DMS53 (cell line): Measurements from ENCODE around the gene MYADM.
"Not testable (repeated sequence)": the region's sequence is repeated elsewhere in the genome, so short reads cannot be mapped to it uniquely, and the experiment has no call there.

Source experiments
- DNase-seq: peaks from one replicate; lab custom pipeline; 2025; lab: John Stamatoyannopoulos, UW

Gene MYADM, protein sequence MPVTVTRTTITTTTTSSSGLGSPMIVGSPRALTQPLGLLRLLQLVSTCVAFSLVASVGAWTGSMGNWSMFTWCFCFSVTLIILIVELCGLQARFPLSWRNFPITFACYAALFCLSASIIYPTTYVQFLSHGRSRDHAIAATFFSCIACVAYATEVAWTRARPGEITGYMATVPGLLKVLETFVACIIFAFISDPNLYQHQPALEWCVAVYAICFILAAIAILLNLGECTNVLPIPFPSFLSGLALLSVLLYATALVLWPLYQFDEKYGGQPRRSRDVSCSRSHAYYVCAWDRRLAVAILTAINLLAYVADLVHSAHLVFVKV

DNA sequence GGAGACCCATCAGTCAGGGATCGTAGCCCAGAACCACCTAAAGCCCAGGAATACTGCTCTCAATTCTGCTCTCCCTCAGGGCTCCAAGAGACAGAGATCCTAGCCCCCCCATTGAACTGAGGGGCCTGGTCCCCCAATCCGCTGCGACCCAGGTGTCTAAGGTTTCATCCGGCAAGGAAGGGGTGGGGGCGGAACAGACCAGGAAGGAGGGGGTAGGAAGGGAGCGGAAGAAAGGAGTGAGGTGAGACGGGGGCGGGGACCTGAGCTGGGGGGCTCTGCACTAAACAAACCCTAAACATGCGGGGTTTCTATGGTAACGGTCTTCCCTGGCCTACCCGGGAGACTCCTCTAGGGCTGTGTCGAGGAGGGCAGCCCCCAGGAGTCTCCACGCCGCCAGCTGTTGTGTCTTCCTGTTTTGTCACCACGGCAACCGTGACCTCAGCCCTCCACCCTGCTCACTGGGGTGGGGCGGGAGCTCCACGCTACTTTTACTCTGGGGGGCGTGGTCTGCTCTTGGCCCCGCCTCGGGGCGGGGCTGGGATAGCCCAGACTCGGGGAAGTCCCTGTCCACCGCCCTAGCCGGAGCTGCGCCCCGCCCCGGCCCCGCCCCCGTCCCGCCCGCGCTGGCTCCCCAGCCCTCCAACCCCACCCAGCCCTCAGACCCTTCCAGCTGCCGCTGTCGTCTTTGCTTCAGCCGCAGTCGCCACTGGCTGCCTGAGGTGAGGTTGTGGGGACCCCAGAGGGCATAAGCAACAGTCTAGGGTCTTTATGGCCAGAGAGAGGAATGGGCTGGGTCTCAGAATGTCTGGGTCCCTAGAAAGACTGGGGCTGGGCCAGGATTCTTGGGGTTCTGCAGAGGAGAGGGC is at the start of gene MYADM:
TSS of gene MYADM (plus strand) at position 659 of the 866 bp plus-strand sequence. CDS start 5,647 bp downstream, outside the sequence.
- DNase-seq: peak; percentile 36

DNA sequence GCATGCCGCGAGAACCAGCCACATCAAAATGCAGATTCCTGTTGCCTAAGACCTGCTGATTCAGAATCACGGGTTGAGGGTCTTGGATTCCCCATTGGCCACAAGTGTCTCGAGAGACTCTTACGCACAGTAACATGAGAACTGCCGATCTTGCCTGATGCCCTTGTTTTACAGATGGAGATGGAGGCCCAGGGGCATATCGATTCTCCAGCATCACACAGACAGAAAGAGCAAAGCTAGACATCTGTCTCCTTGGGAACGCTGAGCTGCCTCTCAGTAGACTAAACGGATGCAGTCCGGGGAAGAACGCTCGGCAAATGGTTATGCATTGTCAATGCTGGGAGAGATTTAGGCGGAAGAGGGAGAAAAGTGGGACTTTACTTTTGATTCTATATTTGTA is 48.9 kb upstream of the MYADM start:
- DNase-seq: no peak

DNA sequence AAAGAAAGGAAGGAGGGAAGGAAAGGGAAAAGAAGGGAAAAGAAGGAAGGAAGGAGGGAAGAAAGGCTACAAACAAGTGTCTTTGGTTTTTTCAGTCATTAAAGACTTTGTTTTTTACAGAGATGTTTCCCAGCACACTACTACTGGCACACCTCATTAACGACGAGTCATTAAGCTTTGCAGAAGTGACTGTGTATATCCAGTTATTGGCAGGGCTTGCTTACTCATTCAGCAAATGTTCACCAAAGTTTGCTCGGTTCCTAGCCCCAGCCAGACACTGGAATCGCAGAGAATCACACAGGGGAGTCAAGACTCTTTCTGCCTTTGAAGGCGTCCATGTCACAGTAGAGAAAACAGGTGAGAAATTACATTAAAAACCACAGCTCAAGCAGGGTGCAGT is 47.8 kb upstream of the MYADM start:
- DNase-seq: no peak

DNA sequence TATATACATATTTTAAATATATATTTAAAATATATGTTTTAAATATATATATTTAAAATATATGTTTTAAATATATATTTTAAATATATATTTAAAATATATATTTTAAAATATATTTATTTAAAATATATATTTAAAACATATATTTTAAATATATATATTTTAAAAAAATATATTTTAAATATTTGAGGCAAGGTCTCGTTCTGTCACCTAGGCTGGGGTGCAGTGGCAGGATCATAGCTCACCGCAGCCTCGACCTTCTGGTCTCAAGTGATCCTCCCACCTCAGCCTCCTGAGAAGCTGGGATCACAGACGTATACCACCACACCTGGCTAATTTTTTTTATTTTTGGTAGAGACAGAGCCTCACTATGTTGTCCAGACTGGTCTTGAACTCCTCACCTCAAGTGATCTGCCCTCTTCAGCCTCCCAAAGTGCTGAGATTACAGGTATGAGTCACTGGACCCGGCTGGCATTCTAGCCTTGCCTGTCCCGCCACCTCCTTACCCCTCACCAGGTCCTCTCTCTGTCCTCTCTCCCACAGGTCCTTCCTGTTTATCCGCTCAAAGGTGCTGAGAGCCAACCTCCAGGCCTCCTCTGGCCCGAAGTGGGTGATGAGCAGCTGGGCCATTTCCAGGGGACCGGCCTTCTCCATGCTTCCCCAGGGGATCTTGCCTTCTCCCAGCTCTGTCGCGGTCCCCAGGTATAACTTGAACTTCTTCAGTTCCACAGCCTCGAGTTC is 44.1 kb upstream of the MYADM start:
- DNase-seq: no peak

DNA sequence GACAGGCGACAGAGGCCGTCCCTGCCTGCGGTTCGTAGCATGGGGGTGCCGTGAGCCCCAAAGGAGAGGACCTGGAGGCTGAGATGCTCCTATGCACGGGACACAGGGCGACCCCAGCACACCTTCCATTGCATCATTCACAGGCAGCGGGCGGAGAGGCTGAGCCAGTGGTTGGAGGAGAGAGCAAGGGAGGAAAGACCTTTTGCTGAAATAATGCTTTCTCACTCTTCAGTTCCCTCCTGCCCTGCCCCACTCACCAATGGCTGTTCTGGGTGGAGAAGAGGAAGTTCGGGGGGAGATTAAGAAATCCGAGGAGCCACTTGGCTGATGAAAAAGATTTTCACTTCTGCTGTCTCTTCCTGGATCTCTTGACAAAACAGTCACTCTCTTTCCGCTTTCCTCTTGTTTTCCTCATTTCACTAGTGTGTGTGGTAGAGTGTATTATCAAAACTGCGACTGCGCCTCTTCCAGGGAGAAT is 43.5 kb upstream of the MYADM start, which contains the start of gene NLRP12:
TSS of gene NLRP12 (minus strand) at position 181 of the 478 bp plus-strand sequence. CDS start at position 41, 140 bp downstream.
- DNase-seq: no peak

DNA sequence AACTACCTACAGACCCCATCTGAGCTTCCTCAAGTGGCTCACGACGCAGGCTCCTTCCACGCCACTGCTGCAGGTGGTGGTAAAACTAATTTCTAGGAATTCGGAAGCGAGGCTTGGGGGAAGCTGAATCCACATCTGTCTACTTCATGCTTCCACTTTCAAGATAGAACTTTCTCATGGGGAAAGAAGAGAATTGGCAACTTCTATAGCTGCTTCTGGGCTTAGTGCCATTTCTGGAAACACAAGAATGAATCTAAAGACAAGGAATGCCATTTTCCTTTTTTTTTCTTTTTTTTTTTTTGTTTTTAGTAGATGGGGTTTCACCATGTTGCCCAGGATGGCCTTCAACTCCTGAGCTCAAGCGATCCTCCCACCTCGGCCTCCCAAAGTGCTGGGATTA is 40.8 kb upstream of the MYADM start:
- DNase-seq: no peak

DNA sequence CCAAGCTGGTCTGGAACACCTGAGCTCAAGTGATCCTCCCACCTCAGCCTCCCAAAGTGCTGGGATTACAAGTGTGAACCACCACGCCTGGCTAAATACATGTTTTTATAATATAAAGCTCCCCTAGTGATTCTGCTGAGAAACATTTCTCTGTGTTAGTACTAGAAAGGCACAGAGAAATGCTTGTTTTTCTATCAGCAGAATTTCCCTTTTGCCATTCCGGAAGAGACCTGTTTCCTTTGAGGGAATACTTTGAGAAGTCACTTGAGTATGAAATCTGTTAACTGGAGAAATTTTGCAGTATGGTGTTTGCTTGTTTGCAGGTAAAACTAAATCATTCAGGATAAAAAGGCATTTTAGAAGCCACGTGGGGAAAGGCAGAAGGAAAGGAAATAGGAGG is 39.2 kb upstream of the MYADM start:
- no peak for DNase-seq

DNA sequence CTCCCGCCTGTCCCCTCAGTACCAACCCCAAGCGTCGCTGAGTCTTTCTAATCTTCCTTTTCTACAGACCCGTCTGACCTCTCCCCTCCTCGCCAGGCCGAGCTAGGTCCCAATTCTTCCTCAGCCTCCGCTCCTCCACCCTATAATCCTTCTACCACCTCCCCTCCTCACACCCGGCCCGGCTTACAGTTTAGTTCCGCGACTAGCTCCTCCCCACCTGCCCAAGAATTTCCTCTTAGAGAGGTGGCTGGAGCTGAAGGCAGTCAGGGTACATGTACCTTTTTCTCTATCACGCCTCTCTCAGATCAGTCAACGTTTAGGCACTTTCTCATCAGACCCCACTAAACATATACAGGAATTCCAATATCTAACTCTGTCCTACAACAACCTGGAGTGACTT is 34.8 kb upstream of the MYADM start:
- not testable (repeated sequence) for DNase-seq

DNA sequence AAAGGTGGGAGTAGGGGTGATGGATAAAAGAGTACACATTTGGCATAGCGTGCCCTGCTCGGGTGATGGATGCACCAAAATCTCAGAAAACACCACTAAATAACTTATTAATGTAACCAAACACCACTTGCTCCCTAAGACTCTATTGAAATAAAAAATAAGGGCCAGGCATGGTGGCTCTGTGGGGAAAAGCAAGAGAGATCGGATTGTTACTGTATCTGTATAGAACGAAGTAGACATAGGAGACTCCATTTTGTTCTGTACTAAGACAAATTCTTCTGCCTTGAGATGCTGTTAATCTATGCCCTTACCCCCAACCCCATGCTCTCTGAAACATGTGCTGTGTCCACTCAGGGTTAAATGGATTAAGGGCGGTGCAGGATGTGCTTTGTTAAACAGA is 29.2 kb upstream of the MYADM start:
- DNase-seq: not testable (repeated sequence)

DNA sequence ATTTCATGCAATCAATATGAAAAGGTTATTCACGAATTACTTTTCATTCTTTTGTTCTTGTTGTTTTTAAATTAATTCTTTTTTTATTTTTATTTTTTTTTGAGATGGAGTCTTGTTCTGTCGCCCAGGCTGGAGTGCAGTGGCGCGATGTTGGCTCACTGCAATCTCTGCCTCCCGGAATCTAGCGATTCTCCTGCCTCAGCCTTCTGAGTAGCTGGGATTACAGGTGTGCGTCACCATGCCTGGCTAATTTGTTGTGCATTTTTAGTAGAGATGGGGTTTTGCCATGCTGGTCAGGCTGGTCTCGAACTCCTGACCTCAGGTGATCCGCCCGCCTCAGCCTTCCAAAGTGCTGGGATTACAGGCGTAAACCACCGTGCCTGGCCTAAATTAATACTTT is 27.4 kb upstream of the MYADM start:
- not testable (repeated sequence) for DNase-seq

DNA sequence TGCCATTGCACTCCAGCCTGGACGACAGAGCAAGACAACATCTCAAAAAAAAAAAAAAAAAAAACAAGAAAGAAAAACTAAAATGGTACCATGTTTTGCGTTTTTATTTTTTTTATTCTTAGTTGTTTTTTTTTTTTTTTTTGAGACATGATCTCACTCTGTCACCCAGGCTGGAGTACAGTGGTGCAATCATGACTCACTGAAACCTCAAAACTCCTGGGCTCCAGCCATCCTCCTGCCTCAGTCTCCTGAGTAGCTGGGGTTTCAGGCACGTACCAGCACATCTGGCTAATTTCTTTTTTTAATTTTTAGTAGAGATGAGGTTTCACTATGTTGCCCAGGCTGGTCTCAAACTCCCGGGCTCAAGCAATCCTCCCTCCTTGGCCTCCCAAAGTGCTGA is 26.8 kb upstream of the MYADM start:
- not testable (repeated sequence) for DNase-seq

DNA sequence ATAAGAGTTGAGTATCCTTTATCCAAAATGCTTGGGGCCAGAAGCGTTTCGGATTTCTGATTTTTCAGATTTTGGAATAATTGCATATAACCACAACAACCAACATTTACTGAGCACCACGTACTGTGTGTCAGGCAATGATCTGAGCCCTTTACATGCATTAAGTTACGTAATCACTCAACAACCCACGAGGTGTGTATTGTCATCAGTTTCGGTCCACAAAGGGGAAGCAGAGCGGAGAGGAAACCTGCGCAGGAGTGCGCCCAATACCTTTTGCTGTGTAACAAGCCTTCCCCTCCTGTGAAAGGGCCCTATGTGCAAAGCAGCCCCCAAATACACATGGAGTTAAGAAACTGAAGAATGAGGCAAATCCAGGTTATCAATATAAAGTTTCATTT is 22.8 kb upstream of the MYADM start:
- no peak for DNase-seq

DNA sequence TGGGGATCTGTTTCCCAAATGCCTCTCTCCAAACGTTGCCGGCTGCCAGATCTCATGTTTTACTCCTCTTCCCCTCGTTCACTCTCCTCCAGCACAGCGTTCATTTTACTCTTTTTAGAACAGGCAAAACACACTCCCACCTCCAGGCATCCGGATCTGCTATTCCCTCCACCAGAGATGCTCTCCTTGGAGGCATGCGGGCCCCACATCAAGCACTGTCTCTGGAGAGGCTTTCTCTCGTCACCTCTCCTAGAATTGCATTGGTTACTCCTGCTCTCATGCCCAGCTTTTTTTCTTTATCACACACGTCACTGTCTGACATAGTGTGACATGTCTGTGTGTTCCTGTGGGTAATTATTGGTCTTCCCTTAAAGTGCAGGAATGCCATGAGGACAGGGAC is 20.1 kb upstream of the MYADM start:
- no peak for DNase-seq

DNA sequence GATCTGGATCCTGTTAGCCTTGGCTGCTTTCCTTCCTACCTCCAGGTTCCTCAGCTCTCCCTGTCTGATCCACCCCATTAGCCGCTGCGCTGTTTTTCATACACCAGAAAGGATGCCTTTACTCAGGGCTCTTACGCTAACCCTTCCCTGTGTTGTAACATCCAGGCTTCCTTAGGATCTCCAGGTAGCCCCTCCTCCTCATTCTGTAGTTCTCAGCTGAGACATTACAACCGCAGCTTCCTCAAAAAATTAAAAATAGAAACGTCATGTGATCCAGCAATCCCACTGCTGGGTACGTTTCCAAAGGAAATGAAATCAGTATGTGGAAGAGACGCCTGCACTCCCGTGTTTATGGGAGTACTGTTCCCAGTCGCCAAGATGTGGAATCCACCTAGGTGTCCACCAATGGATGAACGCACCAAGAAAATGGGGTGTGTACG is 18.4 kb upstream of the MYADM start:
- DNase-seq: no peak

DNA sequence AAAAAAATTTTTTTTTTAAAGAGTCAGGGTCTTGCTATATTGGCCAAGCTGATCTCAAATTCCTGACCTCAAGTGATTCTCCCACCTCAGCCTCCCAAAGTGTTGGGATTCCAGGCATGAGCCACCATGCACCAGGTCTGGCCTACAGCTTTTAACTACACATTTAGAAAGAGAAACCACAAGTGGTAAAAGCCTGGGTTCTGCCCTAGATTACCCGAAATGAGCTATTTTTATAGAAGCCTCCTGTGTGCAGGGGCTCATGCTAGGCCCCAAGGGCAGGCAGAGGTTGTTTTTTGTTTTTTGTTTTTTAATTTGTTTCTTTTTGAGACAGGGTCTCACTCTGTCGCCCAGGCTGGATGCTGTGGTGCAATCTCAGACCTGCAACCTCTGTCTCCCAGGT is 14.0 kb upstream of the MYADM start:
- DNase-seq: no peak

DNA sequence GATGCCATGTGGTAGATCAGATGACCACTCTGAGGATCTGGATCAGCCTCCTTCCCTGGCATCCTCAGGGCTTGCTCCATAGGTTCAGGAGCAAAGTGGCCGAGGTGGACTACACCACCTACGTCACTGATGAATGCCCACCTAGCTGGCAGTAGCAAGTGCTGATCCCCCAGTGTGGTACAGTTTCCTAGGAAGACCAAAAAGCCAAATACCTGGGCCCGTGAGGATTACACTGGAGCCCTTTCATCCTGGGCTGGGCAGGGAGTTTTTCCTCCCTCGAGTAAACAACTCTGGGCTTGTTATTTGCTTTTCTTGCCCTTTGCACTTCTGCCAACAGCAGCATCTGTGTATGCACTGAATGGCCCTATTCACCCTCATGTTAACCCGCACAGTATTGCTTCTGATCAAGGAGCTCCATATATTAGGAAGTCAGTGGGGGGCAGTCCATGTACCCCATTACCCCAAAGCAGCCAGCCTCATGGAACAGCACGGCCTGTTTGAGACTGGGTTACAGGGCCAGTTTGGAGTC is 3.3 kb upstream of the MYADM start:
- peak; percentile 51 for DNase-seq

DNA sequence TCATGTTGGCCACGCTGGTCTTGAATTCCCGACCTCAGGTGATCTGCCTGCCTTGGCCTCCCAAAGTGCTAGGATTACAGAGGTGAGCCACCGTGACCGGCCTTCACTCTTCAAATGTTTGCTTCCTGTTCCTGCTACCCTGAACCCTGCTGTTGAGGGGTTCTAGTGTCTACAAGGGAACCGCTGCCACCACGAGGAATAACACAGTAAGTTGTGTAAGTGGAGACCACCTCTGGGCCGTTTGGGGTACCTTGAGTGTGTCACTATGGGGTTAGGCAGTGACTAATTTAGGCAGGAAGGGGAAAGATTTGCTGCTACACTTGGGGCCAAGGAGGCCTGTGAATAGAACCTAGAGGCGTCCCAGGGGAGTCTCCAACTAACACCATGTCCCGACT is 2.2 kb upstream of the MYADM start:
- no peak for DNase-seq

DNA sequence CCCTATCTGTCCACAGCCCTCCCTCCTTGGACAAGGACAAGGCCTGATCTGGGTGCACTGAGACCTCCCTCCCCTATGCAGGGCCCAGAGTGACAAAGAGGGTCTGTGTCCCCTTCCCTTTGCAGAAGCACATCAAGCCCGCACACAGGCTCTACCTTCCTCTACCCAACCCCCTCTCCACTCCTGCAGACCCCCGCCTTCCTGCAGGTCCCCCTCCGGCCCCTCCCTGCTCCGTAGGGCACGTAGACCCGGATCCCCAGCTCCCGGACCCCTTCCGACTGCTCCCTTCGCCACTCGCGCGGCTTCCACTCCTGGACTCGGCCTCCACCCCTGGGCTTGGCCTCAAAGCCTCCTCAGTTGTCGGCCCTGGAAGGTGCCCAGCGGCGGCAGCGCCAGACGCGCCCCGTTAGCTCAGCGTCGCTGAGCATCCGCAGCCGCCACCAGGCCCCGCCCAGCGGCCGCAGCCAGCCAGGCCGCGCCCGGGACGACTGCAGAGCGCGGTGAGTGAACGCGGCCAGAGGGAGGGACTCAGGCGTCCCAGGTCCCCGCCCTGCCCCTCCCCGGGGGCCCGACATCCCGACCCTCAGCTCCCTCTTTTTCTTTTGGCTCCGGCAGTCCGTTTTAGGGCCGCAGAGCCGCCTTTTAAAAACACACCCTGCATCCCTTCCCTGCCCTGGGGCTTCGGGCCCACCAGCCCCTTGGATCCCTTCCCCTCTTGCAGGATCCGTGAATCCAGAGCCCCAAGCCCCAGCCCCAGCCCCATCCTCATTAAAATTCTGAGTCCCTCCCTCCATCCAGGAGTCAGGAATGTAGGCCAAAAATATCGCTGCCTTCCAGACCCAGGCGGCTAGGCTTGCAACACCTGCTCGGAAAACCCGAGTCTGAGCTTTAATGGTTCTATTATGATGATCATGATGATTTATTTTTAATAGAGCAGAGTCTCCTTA is 1.5 kb upstream of the MYADM start:
- no peak for DNase-seq

DNA sequence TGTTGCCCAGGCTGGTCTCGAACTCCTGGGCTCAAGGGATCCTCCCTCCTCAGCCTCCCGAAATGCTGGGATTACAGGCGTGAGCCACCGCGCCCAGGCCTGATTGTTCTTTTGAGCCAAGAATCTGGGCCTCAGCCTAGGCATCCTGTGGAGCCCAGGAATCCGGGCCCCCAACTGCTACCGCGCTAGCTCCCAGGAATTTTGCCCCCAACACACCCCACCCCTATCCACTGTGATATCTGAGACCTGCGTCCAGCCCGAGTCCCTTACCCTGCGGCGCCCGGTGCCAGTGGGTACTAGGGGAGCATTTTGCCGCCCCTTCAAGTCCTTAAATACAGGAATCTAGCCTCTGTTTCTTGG is 838 bp upstream of the MYADM start:
- no peak for DNase-seq

DNA sequence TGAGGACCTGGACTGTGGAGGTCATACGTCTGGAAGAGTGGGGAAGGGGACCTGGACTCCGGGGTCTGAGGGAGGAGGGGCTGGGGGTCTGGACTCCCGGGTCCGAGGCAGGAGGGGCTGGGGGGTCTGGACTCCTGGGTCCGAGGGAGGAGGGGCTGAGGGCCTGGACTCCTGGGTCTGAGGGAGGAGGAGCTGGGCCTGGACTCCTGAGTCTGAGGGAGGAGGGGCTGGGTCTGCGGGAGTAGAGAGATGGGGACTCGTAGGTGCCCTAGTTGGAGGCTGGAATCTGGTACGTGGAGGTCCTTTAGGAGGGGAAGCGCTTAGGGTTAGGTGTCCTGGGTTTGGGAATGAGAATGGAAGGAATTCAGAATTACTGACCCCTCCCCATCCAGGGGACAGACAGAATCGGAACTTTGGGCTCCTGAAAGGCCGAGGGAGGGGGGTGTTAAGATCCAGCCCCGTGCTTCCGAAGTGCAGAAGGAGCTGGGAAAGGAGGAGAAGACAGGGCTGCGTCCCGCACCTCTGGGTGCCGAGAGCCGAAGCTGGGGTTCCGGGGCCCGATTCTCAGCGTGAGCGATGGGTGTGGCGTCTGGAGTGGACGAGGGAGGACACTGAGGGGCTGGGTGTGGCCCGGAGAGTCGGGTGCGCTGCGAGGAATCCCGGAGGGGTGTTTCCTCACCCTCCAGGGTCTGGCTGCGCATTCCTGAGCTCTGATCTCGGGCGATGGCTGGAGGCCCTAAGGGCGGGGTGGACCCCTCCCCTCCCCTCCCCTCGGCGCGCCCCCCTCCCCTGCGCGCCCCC is 608 bp downstream of the MYADM start:
- DNase-seq: no peak
